ENCODE measurements around the gene RPTOR. TPM values are rescaled to one million over a fixed set of nuclear protein-coding genes. Genes with fewer than 3 reads are reported as not detected.

RPTOR gene
- total RNA-seq, 2 experiments from 2014 or later, result 48.7 to 58.2 TPM

DNA sequence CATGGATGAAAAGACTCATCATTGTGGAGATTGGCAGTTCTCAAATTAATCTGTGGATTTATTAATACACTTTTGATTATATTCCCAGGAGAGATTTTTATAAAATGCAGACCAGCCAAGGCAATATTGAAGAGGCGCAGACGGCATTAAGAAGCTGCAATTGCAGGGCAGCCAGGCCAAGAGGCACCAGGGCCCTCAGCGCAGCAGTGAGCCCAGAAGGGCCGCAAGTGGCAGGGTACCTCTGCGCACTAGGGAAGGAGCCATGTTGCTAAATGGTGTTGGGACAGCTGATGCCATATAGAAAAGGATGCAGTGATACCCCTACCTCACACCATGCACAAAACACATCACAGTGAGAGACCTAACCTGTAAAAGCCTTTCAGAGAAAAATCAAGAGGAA, 410.4 kb downstream of the RPTOR start:
- POLR2A ChIA-PET, result no interaction called here

DNA sequence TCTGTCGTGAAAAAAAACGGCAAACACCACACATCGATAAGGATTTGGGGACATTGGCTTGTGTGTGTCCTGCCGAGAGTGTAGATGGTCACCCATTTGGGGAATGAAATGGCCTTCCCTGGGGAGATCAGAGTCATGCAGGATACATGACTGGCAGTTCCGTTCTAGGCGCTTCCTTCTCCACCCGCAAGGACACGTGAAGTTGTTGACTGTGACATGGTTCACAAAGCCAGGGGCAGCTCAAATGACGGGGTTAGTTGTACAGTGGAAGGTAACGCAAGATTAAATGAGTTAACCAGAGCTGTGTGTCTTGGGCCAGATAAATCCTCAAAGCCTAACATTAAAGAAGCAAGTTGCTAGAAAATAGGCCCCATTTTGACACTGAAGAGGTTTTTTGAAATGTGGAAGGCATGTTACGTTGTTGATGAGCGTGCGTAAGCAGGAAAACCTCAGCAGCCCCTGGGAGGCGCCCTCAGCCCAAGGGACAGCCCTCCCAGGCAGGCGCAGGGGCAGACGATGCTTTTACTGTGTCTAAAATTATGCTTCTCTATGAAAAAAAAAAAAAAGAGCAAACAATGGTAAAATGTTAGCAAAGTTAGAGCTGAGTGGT, 411.1 kb downstream of the RPTOR start:
- H3K9me3 Mint-ChIP-seq, result no peaks in the 10 kb centered on the region
- peaks cover 3% of the 10 kb centered on the region for H3K36me3 Mint-ChIP-seq (ENCODE audit: low read depth)
- POLR2A ChIA-PET, result no interaction called here
- H3K4me3 Mint-ChIP-seq, result no peak overlapping the region
- H3K27ac Mint-ChIP-seq, result no peak overlapping the region
- no peaks in the 10 kb centered on the region for H3K4me1 Mint-ChIP-seq
- no peak for DNase-seq
- CTCF ChIA-PET, result interaction anchor here (1.7 kb wide), 1 partner anchor 10 kb away, joined by 5 read pairs; no protein-coding TSS in a partner anchor
- H3K27me3 Mint-ChIP-seq, result no peaks in the 10 kb centered on the region

More for the DNA sequence above, 410.4 kb downstream of the RPTOR start:
- no peak for DNase-seq
- H3K9me3 Mint-ChIP-seq, result no peaks in the 10 kb centered on the region
- H3K27me3 Mint-ChIP-seq, result no peaks in the 10 kb centered on the region
- no peak overlapping the region for H3K27ac Mint-ChIP-seq
- H3K36me3 Mint-ChIP-seq (ENCODE audit: low read depth), result peaks cover 6% of the 10 kb centered on the region
- no peak overlapping the region for H3K4me3 Mint-ChIP-seq
- no peaks in the 10 kb centered on the region for H3K4me1 Mint-ChIP-seq
- CTCF ChIA-PET, result no interaction called here

DNA sequence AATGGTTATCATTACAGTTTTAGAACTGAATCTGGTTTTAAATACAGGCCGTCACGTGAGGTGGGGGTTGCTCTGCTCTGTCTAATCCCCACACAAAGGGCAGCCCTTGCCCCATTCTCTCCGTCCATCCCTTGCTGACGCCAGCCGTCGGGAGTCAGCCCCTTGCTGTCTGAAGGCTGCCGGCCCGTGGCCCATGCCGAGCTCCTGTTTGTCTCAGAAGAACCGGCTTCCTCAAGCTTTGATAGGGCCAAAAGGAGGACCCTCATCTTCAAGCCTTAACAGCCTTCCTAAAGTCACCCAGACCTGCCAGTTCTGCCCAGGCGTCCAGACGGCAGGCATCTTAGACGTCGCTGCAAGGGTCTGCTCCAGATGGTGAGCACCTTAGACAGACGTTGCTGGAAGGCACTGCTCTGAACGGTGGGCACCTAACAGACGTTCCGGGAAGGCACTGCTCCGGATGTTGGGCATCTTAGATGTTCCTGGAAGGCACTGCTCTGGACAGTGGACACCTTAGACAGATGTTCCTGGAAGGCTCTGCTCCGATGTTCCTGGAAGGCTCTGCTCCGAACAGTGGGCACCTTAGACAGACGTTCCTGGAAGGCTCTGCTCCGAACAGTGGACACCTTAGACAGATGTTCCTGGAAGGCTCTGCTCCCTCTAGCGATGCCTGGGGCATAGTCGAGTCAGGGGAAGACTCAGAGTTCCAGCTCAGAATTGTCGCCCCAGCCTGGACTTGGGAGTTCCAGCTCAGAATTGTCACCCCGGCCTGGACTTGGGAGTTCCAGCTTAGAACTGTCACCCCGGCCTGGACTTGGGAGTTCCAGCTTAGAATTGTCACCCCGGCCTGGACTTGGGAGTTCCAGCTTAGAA, 411.9 kb downstream of the RPTOR start:
- H3K4me1 Mint-ChIP-seq, result no peaks in the 10 kb centered on the region
- DNase-seq, result no peak
- H3K9me3 Mint-ChIP-seq, result no peaks in the 10 kb centered on the region
- POLR2A ChIA-PET, result no interaction called here
- H3K27ac Mint-ChIP-seq, result no peak overlapping the region
- H3K36me3 Mint-ChIP-seq (ENCODE audit: low read depth), result peaks cover 3% of the 10 kb centered on the region
- H3K27me3 Mint-ChIP-seq, result no peaks in the 10 kb centered on the region
- CTCF ChIA-PET, result interaction anchor here (1.0 to 1.7 kb wide), 2 partner anchors 9 to 48 kb away, joined by 5 read pairs; no protein-coding TSS in a partner anchor
- no peak overlapping the region for H3K4me3 Mint-ChIP-seq

DNA sequence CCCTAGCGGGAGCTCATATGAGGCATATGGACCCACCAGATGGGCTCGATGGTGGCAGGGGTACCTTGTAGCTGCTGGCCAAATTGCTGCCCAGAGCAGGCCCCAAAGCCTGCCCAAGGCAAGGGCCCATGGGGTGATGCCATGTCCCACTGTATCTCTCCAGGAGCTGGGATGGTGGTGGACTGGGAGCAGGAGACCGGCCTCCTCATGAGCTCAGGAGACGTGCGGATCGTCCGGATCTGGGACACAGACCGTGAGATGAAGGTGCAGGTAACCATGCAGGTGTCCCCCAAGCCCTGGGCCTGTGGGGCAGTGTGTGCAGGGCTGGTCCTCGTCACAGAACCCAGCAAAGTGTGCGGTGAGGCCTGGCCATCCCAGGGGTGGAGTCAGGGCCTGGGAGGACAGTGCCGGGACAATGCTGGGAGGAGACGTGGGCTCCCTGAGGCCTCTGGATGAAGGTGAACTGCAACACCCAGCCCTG, 412.9 kb downstream of the RPTOR start:
- ChIA-PET POLR2A (no interaction called here), CTCF (interaction anchor here (1.0 to 1.7 kb wide), 2 partner anchors 8 to 47 kb away, joined by 5 read pairs; no protein-coding TSS in a partner anchor)
- Mint-ChIP-seq H3K36me3 (ENCODE audit: low read depth) (peaks cover 3% of the 10 kb centered on the region), H3K27ac (no peak overlapping the region), H3K4me1 (no peaks in the 10 kb centered on the region), H3K9me3 (no peaks in the 10 kb centered on the region), H3K4me3 (no peak overlapping the region), H3K27me3 (no peaks in the 10 kb centered on the region)
- DNase-seq, result no peak

GRCh38 chr17:80959330-80960036, 414.8 kb downstream of the RPTOR start:
- Mint-ChIP-seq H3K36me3 (ENCODE audit: low read depth) (peaks cover 2% of the 10 kb centered on the region), H3K4me3 (no peak overlapping the region), H3K27me3 (no peaks in the 10 kb centered on the region), H3K27ac (no peak overlapping the region), H3K4me1 (no peaks in the 10 kb centered on the region), H3K9me3 (no peaks in the 10 kb centered on the region)
- CTCF ChIA-PET, result interaction anchor here (1.5 kb wide), 1 partner anchor 10 kb away, joined by 3 read pairs; no protein-coding TSS in a partner anchor
- POLR2A ChIA-PET, result no interaction called here
- no peak for DNase-seq

GRCh38 chr17:80960037-80960796, 415.6 kb downstream of the RPTOR start:
- DNase-seq, result no peak
- CTCF ChIA-PET, result interaction anchor here (1.5 kb wide), 1 partner anchor 10 kb away, joined by 3 read pairs; no protein-coding TSS in a partner anchor
- no peak overlapping the region for H3K4me3 Mint-ChIP-seq
- H3K9me3 Mint-ChIP-seq, result no peaks in the 10 kb centered on the region
- no peaks in the 10 kb centered on the region for H3K4me1 Mint-ChIP-seq
- peaks cover 1% of the 10 kb centered on the region for H3K36me3 Mint-ChIP-seq (ENCODE audit: low read depth)
- no peaks in the 10 kb centered on the region for H3K27me3 Mint-ChIP-seq
- POLR2A ChIA-PET, result no interaction called here
- peak overlapping the region; percentile 9 for H3K27ac Mint-ChIP-seq

- Mint-ChIP-seq H3K36me3 (ENCODE audit: low read depth) (peaks cover 3% of the 10 kb centered on the region), H3K4me3 (no peak overlapping the region), H3K27ac (no peak overlapping the region), H3K9me3 (no peaks in the 10 kb centered on the region), H3K4me1 (no peaks in the 10 kb centered on the region), H3K27me3 (no peaks in the 10 kb centered on the region)
- POLR2A ChIA-PET, result no interaction called here
- CTCF ChIA-PET, result no interaction called here
- no peak for DNase-seq
Measured at GRCh38 chr17:80960797-80961452, 416.3 kb downstream of the RPTOR start.

- ChIA-PET POLR2A (no interaction called here), CTCF (no interaction called here)
- Mint-ChIP-seq H3K4me3 (no peak overlapping the region), H3K36me3 (ENCODE audit: low read depth) (peaks cover 3% of the 10 kb centered on the region), H3K27me3 (no peaks in the 10 kb centered on the region), H3K27ac (no peak overlapping the region), H3K9me3 (no peaks in the 10 kb centered on the region), H3K4me1 (no peaks in the 10 kb centered on the region)
- no peak for DNase-seq
Measured at GRCh38 chr17:80961541-80962330, 417.1 kb downstream of the RPTOR start.

GRCh38 chr17:80962356-80963329, 418.0 kb downstream of the RPTOR start:
- peaks cover 3% of the 10 kb centered on the region for H3K36me3 Mint-ChIP-seq (ENCODE audit: low read depth)
- ChIA-PET CTCF (no interaction called here), POLR2A (no interaction called here)
- no peak for DNase-seq
- no peak overlapping the region for H3K27ac Mint-ChIP-seq
- H3K4me3 Mint-ChIP-seq, result no peak overlapping the region
- H3K9me3 Mint-ChIP-seq, result no peaks in the 10 kb centered on the region
- H3K27me3 Mint-ChIP-seq, result no peaks in the 10 kb centered on the region
- H3K4me1 Mint-ChIP-seq, result no peaks in the 10 kb centered on the region

- Mint-ChIP-seq H3K4me3 (no peak overlapping the region), H3K27me3 (no peaks in the 10 kb centered on the region), H3K4me1 (peaks cover 2% of the 10 kb centered on the region), H3K9me3 (no peaks in the 10 kb centered on the region), H3K36me3 (ENCODE audit: low read depth) (peaks cover 3% of the 10 kb centered on the region), H3K27ac (no peak overlapping the region)
- ChIA-PET POLR2A (no interaction called here), CTCF (interaction anchor here (0.6 kb wide), 1 partner anchor 26 kb away, joined by 3 read pairs; no protein-coding TSS in a partner anchor)
- no peak for DNase-seq
Measured at GRCh38 chr17:80963812-80964543, 419.3 kb downstream of the RPTOR start.

Measured in activated CD4-positive, alpha-beta T cell treated with anti-CD3 and anti-CD28 coated beads, Interleukin-2, amount 10 ng/mL, durations not matched to agents 7 days and 5 days (primary cell).